DMS 273 treated with DMSO at 0.1 percent for 48 hours (cell line): ENCODE measurements around the gene HSPB7.
"Not testable (repeated sequence)": the region's sequence is repeated elsewhere in the genome, so short reads cannot be mapped to it uniquely, and the experiment has no call there.

ENCODE experiments used
- DNase-seq: peaks from one replicate; lab custom pipeline; 2025; lab: John Stamatoyannopoulos, UW

Gene HSPB7

GRCh38 chr1:16006552-16007485, 11.0 kb downstream of the HSPB7 start:
- DNase-seq: no peak

- no peak for DNase-seq
Measured at GRCh38 chr1:16006010-16006409, 11.8 kb downstream of the HSPB7 start.

GRCh38 chr1:16005597-16005996, 12.2 kb downstream of the HSPB7 start:
- no peak for DNase-seq

DNA sequence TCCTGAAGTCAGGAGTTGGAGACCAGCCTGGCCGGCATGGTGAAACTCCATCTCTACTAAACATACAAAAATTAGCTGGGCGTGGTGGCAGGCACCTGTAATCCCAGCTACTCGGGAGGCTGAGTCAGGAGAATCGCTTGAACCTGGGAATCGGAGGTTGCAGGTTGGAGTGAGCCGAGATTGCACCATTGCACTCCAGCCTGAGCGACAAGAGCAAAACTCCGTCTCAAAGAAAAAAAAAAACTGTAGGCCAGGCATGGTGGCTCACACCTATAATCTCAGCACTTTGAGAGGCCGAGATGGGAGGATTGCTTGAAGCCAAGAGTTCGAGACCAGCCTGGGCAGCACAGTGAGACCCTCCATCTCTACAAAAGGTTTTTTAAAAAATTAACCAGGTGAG, 16.6 kb downstream of the HSPB7 start:
- DNase-seq: not testable (repeated sequence)

DNA sequence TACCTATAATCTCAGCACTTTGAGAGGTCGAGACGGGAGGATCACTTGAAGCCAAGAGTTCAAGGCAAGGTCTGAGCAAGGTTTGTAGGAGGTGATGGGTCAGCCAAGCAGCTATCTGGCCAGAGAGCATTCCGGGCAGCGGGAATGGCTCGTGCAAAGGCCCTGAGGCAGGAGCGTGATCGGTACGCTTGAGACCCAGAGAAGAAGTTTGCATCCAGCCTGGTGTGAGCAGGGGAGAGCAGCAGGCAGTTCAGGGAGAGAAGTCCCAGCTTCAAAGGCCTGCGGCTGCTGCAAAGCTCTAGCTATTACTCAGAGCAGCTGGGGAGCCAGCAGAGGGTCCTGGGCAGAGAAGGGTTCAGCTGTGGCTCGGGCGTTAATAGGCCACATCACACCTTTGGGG, 18.9 kb downstream of the HSPB7 start:
- no peak for DNase-seq

DNA sequence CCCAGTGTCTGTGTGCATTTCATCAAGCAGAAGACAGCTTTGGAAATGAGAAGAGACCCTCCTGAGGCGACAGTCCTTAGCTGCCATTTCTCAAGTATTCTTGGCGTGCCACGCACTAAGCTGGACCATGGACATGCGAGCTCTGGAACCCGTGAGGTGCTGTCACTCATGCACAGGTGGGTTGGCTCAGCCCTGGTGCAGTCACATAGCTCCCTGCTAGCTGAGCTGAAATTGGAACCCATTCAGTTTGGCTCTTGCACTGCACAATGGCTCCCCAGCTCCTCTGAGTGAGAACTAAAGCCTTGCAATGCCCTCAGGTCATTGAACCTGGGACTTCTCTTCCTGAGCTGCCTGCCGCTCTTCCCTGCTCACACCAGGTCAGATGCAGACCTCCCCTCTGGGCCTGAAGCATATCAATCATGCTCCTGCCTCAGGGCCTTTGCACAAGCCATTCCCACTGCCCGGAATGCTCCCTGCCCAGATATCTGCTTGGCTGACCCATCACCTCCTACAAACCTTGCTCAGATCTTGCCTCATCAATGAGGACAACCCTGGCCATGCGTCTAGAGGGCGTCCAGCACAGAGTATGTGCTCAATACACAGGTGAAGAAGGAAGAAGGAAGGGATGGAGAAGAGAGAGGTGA, 20.1 kb downstream of the HSPB7 start:
- no peak for DNase-seq

GRCh38 chr1:15997076-15997585, 20.7 kb downstream of the HSPB7 start:
- no peak for DNase-seq

GRCh38 chr1:15994590-15995351, 23.1 kb downstream of the HSPB7 start:
- DNase-seq: no peak

- DNase-seq: no peak
Measured at GRCh38 chr1:15994081-15994480, 23.8 kb downstream of the HSPB7 start.

- no peak for DNase-seq
Measured at GRCh38 chr1:15993666-15994065, 24.2 kb downstream of the HSPB7 start.

GRCh38 chr1:15992582-15993500, 25.0 kb downstream of the HSPB7 start:
- DNase-seq: no peak

DNA sequence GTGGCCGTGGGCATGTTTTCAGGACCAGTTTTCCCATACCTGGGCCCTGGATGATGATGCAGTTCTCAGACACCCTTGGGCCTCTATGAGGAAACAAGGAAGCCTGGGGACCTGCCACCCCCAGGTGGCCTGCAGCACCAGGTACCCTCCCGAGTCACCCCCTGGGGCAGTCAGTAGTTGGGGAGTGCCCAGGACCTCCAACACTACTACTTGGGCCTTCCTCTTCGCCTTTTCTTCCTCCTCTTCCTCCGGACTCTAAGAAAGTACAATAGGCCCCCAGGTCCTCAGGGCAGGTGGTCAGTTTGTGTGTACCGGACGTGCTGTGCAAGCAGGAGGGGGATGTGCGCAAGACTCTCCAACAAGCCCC, 25.7 kb downstream of the HSPB7 start:
- DNase-seq: no peak

- DNase-seq: no peak
Measured at GRCh38 chr1:15991427-15992186, 26.2 kb downstream of the HSPB7 start.

GRCh38 chr1:15989776-15990175, 28.1 kb downstream of the HSPB7 start:
- no peak for DNase-seq

DNA sequence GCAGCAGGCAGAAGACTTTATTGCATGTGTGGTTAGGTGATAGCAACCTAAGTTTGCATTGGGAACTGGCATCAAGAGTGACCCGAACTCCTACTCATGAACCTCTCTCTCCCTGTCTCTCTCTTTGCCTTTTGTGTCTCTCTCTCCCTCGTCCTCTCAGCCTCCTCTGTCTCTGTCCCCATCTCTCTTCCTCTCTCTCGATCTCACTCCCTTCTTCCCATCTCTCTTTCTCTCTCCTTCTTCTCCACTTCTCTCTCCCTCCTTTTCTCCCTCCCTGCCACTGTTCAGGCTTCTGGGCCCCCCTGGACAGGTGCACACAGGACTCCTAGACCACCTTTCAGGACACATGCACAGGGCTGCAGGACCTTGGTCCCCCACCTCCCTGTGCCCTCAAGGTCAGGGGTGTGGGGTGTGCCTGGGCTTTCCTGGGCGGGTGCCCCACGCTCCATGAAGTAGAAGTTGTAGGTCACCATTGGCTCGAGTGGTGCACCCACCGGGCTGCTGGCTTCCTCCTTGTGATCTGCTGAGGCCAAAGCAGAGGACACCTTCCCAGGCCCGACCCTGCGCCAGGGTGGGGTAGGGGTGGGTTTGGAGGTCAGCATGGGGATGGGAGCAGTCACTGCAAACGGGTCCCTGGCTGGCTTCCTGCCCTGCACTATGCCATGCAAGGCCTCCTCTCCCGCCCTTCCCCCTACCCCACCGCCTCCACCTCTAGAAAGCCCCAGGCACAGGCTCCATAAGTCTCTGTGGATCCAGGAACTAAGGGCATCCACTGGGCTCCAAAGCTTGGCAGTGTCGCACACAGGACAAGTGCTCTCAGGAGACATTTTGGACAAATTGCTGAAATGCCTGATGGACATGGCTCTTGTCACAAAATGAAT, 28.7 kb downstream of the HSPB7 start:
- no peak for DNase-seq

DNA sequence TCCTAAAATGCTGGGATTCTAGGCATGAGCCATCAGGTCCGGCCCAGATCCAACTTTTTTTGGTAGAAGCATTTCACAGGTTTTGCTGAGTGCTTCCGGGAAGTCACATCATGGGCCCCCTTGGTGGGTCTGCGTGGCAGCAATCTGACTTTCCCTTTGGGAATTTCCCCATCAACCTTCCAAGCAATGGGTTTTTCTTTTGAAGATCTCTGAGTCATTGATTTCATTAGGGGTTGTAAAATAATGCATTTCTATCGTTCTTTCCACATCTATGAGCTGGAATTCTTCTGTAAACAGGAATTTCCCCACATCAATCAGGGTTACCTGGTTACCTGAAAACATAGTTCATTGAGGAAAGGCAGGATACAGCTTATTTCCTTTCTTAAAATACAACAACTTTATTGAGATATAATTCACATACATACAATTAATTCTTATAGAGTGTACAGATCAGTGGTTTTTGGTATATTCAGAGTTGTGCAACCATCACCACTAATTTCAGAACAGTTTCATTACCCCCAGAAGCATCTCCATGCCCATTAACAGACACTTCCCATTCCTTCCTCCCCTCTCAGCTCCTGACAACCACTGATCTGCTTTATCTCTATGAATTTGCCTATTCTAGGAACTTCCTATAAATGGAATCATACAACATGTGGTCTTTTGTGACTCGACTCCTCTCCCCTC, 32.1 kb downstream of the HSPB7 start:
- no peak for DNase-seq

- DNase-seq: no peak
Measured at GRCh38 chr1:15983275-15983674, 34.6 kb downstream of the HSPB7 start.

GRCh38 chr1:15981679-15982078, 36.2 kb downstream of the HSPB7 start:
- no peak for DNase-seq

DNA sequence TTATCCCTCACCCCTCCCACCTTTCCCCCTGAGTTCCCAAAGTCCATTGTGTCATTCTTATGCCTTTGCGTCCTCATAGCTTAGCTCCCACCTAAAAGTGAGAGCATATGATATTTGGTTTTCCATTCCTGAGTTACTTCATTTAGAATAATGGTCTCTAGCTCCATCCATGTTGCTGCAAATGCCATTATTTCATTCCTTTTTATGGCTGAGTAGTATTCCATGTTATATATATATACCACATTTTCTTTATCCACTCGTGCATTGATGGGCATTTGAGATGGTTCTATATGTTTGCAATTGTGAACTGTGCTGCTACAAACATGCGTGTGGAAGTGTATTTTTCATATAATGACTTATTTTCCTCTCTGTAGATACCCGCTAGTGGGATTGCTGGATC, 39.9 kb downstream of the HSPB7 start:
- DNase-seq: not testable (repeated sequence)
